ENCODE data around the gene KIF26B.
A peak's percentile ranks its signal among the peaks of the same experiment; 100 is the strongest.

Gene KIF26B

DNA sequence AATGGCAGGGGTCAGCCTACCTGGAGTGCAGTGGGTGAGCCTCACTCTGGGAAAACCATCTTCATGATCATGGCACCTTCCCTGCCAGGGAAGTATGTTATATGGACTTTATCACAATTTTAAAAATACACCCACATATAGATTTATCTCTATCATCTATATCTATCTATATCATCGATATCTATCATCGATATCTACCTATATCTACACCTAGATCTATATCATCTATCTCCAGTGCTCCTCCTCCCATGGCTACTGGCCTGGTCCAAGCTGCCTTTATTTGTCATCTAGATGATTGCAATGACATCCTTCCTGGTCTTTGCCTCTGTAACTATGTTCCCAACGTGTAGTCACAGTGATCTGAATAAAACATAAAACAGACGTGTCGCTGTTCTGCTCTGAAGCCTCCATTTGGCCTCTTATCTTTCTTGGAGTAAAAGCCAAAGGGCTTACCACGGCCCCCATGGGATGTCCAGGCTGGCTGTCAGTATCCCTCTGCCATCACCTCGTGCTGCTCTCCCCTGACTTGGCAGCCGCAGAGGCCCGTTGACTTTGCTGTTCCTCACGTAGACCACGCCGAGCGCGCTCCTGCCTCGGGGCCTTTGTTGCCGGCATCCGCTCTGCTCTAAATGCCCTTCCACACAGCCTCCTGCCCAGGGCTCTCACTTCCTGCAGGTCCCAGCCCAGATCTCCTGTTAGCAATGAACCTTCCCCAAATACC is 20.6 kb upstream of the KIF26B start:
- DNase-seq: no peak

DNA sequence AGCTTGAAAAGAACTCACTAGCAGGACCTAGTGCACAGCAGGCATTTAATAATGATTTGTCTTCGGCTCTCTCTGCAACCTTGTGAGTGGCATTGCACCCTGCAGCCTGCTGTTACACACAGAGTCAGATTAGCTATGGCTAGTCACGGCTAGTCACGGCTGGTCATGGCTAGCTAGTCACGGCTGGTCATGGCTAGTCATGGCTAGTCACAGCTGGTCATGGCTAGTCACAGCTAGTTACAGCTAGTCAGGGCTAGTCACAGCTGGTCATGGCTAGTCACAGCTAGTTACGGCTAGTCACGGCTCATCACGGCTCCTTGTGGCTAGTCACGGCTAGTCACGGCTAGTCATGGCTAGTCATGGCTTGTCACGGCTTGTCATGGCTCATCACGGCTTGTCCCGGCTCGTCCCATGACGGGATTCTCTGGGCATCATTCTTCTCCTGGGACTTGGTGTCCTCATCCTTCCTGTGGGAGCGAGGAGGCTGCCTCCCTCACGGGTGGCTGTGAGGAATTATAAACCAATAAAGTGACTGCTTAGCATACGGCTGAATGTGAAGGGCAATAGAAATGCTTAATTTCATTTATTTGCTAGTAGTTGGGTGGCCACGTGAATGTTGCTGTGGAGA is 12.5 kb upstream of the KIF26B start:
- no peak for DNase-seq

DNA sequence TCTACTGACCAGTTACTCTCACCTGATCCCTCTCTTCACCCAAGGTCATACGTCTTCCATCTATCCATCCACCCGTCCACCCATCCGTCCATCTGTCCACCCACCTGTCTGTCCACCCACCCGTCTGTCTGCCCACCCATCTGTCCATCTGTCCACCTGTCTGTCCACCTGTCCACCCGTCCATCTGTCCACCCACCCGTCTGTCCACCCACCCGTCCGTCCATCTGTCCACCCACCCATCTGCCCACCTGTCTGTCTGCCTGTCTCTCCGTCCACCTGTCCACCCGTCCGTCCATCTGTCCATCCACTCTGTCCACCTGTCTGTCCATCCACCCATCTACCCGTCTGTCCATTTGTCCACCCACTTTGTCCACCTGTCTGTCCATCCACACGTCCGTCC is 11.8 kb upstream of the KIF26B start:
- DNase-seq: no peak

DNA sequence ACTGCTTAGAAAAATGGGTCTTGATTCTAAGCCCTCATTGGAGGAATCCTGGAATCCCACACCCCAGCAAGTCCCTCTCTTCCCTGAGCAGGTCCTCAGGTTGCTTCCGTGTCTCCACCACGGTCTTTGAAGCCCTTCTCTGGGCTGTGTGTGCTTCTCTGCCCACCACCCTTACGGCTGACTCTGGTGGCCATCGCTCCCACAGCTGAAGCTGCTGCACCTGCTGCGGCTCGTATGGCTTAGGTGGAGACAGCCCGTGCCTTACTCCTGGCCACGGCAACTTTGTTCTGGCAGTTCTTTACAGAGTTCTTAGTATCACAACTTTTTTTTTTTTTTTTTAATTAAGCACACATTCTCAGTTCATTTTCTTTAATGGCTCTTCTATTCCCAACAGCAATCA is 10.9 kb upstream of the KIF26B start:
- no peak for DNase-seq

DNA sequence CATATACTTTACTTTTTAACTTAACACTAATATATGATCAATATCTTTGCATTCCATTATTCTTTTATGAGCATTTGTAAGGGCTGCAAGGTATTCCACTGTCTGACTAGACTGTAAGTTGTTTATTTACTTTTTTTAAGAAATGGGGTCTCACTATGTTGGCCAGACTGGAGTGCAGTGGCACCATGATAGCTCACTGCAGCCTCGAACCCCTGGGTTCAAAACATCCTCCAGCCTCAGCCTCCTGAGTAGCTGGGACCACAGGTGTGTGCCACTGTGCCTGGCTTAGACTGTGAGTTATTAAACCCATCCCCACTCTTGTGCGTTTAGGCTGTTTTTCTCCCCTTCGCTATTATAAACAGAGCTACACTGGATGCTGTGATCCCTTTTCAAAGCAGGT is 6.7 kb upstream of the KIF26B start:
- no peak for DNase-seq

DNA sequence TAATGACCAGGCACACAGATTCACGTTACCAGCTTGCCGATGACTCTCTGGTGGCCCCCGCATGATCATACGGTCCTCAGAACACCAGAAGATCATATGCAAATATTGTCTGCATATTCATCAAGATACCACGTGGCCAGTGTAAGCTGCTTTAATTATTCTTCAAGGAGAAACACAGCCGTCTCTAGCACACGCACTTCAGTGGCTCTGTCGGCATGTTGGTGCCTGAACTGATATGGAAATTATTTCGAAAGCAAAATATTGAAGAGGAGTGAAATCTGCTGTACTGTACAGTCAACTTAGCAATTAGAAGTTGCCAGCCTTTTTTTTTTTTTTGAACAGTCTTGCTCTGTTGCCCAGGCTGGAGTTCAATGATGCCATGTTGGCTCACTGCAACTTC is 5.9 kb upstream of the KIF26B start:
- no peak for DNase-seq

DNA sequence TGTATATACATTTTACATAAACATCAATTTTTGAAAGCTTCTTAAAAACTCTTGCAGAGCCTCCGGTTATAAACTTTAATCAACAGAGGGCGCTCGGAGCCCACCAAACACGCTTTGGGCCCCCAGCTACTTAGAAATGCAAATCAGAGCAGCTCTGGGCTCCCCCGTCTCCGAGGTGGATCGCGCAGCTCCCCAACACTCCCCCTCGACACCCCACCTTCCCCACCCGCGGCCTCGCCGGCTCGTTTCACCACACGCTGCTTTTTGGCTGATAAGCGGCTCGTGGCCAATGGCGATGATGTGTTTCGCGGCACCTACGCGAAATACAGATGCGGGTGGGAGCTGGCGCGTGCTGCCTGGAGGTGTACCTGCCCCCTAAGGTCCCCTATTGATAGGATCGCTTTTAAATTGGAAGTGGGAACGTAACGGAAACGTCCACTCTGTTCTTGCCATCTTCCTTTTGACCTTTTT is 1.7 kb upstream of the KIF26B start:
- DNase-seq: peak; percentile 12

DNA sequence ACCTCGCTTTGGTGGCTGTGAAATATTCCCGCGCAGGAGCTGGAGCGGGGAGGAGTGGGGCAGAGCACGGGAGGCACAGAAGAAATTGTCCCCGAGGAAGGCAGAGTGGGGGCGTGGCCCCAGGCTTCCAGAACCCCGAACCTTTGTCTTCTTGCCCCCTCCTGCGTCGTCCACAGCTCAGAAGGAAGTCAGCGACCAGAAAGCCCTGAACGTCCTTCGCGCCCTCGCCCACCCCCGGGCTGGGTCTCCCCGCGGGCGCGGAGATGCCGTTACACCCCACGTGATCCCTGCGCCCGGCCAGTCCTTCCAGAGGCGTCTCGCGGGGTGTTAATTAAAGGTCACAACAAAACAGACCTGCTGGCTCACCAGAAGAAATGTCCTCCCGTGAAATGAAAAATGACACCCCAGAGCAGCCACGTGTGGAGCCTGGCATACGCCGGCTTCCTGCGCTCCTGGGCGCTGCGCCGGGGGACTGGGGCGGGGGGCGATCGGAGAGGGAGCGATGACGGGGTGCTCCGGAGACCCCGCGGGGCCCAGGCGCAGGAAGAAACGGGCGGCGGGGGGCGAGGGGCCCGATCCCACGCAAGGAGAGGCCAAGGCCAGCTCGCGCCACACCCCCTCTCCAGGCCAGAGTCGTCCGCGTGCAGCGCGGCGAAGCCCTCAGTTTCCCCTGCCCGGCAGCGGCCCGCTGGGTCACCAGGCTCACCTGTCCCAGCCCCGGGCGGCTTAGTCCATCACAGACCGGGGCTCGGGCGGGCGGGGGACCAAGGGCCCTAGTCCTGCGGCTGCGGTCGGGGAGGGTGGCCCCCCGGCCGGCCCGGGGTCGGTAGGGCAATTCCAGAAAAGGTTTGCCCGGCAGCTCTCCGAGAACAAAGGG is 995 bp upstream of the KIF26B start:
- DNase-seq: no peak

DNA sequence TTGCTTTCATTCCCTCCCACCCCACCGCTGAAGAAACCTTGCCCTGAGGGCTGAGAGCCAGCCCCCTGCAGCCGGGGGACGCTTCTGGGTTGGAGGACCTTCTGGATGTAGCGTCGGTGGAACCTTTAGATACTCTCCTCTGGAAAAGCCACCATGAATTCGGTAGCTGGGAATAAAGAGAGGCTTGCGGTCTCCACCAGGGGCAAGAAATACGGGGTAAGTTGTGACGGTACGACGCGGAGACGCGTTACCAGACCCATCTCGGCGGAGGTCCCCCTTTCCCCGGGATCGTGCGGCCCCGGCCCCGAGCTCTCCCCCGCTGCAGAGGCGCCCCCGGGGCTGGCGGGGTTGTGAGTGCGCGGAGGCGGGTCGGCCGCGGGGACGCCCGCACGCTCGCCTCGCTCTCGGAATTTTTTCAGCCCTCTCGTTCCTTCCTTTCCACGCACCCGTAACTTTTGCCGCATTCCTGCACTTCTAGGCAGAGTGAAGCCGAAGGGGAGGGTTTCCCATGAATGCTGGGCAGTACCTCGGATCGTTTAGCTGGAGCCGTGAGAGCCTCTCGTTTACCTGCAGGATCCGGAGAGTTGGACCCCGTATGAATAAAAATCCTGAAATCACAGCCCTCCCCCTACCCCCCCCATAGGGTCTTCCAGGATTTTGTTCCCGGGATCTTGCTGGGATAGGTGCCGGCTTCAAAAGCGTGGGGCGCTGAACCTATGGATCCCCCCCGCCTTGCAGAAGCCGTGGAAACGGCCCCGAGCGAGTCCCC is 671 bp downstream of the KIF26B start:
- DNase-seq: peak; percentile 60

DNA sequence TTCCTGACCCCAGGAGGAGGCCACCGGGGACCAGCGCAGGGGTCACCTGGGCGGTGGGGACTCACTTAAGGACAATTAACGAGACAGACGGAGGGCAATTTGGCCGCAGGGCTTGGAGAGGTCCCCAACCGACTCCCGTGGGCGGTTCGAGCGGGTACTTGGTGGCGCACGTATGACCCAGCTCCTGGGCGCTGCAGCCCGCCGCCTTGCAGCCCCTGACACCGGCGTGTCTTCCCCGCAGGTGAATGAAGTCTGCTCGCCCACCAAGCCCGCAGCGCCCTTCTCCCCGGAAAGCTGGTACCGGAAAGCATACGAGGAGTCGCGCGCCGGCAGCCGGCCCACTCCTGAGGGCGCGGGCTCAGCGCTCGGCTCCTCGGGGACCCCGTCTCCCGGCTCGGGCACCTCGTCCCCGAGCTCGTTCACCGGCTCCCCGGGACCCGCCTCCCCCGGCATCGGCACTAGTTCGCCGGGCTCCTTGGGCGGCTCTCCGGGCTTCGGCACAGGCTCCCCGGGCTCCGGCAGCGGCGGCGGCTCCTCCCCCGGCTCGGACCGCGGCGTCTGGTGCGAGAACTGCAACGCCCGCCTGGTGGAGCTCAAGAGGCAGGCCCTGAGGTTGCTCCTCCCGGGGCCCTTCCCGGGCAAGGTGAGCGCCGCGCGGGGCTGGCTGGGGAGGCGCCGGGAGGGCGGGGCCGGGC is 1.4 kb downstream of the KIF26B start:
- peak; percentile 44 for DNase-seq

DNA sequence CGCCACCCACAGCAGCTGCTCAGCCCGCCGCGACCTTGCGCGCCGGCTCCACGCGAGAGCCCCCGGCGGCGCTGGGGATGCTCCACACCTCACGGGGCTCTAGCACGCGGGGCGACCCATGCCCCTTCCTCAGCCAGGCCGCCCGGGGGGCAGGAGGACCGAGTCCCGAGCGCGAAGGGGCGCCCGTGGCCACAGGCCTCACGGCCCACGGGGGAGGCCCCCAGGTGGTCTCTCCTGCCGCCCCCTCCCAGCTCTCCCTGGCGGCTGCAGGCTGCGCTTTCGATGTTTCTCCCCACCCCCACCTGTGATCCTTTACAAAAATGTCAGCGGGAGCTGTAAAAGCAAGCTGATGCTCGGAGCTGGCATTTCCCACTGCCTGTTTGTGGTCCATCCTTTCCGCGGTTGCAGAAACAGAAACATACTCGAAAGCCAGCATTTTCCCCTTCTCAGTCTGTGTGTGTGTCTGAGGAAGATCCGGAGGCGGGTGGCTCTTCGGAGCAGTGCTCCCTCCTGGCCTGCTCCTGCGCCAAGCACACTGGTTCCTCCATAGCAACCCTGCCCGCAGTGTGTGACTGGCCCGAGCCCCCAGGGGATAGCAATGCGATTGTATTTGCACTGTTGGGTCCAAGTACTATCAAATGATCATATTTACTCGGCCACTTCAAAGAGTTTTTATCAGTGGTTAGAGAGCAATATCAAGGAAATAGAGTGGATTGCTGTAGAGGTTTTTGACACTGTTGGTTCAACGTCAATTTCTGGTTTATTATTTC is 2.1 kb downstream of the KIF26B start:
- peak; percentile 72 for DNase-seq

DNA sequence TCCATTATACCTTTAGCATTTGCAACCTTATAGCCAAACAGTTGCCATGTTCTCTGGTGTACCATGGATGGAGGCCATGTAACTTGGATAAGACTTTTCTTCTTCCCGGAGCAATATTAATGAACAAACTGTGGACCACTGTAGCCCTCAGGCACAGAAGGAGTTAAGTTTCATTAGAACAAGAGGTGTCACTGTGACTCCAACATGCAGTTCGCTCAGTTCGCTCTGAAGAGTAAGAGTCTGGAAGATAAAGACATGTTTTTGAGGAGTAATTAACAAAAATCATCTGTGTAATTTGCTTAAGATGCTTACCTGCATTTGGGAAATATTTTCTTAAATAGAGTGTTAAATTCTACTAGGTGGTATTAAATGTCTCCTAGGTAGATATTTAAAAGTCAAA is 4.1 kb downstream of the KIF26B start:
- DNase-seq: no peak

DNA sequence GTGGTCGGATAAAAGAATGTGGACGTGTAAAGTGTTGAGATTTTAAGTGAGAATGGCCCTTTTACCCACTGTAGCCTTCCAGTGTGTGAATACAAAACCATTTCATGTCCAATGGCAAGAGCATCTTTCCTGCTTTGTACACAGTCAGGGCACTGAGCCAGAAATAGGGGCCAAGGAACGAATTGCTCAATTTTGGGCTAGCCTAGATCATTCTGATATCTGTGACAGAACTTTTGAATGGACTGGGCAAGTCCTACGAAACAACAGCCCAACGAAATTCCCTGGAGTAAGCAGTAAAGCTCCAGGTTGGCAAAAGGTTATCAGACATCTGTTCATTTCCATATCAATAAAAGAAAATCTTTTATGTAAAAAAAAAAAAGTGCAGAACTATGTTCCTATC is 5.5 kb downstream of the KIF26B start:
- DNase-seq: no peak

DNA sequence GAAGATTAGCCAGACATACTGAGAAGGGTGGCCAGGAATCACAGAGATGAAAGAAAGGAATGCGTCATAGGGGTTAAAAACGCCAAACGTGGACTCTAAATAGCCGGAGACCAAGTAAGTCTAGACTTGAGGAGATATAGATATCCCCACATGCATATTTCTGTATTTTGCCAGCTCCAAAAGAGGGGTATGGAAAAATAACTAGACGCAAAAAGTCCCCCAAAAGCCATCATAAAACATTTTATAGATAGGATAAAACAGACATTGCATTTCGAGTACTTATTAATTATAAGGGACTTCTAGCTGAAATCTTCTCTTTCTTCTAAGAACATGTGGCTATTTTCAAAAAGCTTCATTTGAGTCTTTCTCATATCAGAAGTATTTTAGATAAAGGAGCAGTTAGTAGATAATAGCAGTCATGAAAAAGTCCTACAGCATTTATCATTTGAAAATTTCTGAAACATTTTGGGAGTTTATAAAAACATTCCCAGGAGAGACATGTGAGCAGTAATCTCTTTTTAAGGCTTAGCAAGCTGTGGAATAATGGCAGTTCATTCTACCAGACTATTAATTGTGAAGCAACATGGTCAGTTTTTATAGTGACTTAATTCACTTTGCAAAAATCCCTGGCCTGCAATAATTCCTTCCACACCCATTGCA is 6.1 kb downstream of the KIF26B start:
- DNase-seq: no peak

DNA sequence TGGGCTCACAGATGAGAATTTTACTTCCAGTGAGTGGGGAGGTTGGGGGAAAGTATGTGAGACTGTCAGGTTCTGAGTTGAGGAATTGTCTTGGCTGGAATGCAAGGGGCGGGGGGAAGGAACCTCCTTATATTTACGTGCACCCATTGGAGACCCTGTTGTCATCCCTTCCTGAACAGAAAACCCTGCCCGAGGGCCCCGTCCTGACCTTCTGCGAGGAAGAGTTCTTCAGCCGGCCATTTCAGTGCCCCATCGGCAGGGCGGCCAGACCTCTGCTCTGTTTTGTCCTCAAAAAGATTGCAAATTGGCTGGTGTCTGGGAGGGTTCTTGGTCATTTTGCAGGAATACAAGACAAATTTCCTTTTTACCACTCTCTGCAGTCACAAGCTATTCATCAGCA is 7.1 kb downstream of the KIF26B start:
- DNase-seq: no peak

DNA sequence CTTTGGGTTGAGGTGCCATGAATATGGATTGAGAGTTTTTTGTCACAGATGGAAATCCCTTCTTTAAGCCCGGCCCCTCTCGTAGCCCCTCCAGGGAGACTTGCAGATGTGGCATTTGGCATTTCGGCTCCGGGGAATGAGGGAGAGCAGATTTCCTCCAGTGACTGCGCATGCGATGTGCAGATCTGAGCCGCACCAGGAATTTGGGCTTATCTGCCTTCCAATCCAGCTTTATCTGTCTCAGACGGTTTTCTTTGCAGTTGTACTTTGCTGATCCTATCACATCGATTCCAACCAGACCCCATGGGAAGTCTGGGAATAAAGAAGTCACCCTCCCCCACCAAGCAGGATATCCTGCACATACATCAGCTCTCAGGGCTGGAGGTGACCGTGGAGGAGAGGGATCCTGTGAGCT is 11.7 kb downstream of the KIF26B start:
- DNase-seq: no peak

DNA sequence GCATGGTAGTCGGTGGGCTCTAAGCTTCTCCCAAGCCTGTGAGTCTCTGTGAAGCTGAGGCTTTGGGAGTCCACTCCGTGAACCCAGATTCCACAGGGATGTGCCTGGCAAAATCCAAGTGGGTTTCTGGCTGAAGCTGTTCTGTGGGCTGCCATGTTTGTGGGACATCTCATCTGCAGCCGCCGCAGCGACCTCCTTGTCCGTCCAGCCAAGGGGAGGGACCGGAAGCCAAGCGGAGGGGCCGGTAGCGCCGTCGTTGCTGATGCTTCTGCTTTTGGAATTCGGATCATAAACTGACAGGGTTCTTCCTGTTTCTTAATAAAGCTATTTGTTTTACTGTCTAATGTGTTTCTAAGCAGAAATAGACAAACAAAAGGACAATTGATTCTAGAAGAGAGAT is 13.3 kb downstream of the KIF26B start:
- no peak for DNase-seq

DNA sequence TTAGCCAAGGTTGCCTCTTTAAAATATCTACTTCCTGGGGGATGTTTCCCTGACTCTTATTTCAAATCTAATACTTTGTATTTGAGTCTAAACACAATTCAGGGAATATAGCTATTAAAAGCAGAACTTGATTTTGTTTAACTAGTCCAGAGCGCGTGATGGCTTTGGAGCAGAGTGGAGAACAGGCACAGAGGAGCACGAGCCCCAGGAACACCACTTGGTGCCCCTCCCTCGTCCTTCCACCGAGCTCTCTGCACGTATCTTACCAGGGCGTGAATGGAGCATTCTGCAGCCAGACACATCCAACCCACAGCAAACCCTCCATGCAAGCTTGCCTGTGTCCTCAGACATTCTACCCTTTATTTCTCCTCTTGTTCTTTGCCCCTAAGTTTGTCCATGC is 14.1 kb downstream of the KIF26B start:
- no peak for DNase-seq

DNA sequence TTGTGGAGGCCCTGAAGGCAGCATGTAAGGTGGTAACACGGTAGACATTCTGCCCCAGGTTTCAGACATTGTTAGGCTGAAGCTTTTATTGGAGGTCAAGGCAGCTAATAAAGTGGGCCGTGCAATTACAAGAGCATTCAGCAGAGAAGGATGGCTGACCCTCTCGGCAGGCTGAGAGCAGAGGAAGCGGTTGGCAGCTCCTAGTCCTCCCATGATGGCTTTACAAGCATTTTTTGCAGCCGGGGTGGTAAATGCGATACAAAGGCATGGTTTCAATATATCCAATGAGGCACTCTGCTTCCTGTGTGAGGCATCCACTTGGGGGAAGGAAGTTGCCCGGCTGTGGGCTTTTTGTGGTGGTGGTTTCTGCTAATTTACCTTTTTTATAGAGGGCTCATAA is 14.6 kb downstream of the KIF26B start:
- no peak for DNase-seq

DNA sequence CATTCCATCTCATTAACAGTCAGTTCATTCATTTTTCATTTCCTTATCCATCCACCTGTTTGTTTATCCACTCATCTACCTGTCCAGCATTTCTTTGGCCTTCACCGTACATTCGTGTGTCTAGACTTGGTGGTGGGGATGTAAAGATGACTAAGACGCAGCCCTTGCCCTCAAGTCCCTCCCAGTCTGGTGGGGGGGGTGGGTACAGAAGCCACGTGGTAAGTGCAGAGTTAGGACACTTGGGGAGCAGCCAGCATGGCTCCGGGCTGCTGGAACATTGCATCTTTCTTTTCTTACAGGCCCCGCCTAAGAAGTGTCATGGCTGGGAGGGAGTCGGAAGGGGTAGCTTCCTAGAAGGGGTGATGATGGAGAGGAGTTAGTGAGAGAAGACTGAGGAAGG is 17.2 kb downstream of the KIF26B start:
- no peak for DNase-seq

DNA sequence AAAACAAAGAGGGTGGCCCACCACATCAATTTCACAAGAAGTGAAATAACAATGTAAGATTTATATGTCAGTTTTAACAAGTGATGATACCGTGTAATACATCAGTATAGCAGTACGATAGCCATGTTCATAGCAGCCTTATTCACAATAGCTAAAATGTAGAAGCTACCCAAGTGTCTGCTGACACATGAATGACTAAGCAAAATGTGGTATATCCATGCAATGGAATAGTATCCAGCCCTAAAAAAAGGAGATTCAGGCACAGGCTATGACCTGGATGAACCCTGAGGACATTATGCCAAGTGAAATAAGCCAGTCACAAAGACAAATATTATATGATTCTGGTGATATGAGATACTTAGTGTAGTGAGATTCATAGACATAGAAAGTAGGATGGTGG is 18.0 kb downstream of the KIF26B start:
- DNase-seq: no peak

All from NCI-H2029 treated with DMSO at 0.1 percent for 48 hours (cell line).